ENCODE measurements around the gene U2AF2.

U2AF2 gene

GRCh38 chr19:55633861-55634260, 21.0 kb upstream of the U2AF2 start:
- no peak overlapping the region for H3K27ac Mint-ChIP-seq
- H3K4me1 Mint-ChIP-seq = peaks cover 52% of the 10 kb centered on the region
- H3K27me3 Mint-ChIP-seq (ENCODE audit: low read depth, poor library complexity) = peaks cover 24% of the 10 kb centered on the region
- no peak overlapping the region for H3K4me3 Mint-ChIP-seq
- no peak for TF ChIP-seq CTCF (IDR thresholded peaks at IDR 0.05)
- H3K9me3 Mint-ChIP-seq = no peaks in the 10 kb centered on the region
- H3K36me3 Mint-ChIP-seq (ENCODE audit: low read depth) = peaks cover 10% of the 10 kb centered on the region
- no peak for DNase-seq

GRCh38 chr19:55635334-55635717, 19.5 kb upstream of the U2AF2 start:
- Mint-ChIP-seq H3K4me1 (peaks cover 59% of the 10 kb centered on the region), H3K4me3 (peak overlapping the region; percentile 100), H3K9me3 (no peaks in the 10 kb centered on the region), H3K27me3 (ENCODE audit: low read depth, poor library complexity) (peaks cover 16% of the 10 kb centered on the region), H3K27ac (peak overlapping the region; percentile 100), H3K36me3 (ENCODE audit: low read depth) (peaks cover 13% of the 10 kb centered on the region)
- DNase-seq = no peak
- no peak for TF ChIP-seq CTCF (IDR thresholded peaks at IDR 0.05)

GRCh38 chr19:55635856-55636440, 18.9 kb upstream of the U2AF2 start:
- H3K4me3 Mint-ChIP-seq = peak overlapping the region; percentile 100

GRCh38 chr19:55636723-55637122, 18.1 kb upstream of the U2AF2 start:
- H3K4me1 Mint-ChIP-seq = peaks cover 66% of the 10 kb centered on the region
- no peaks in the 10 kb centered on the region for H3K9me3 Mint-ChIP-seq
- H3K36me3 Mint-ChIP-seq (ENCODE audit: low read depth) = peaks cover 13% of the 10 kb centered on the region
- H3K27me3 Mint-ChIP-seq (ENCODE audit: low read depth, poor library complexity) = peaks cover 9% of the 10 kb centered on the region
- TF ChIP-seq CTCF (IDR thresholded peaks at IDR 0.05) = no peak
- DNase-seq = no peak
- peak overlapping the region; percentile 100 for H3K4me3 Mint-ChIP-seq
- peak overlapping the region; percentile 55 for H3K27ac Mint-ChIP-seq

More at GRCh38 chr19:55635856-55636440, 18.9 kb upstream of the U2AF2 start:
- no peak for DNase-seq
- Mint-ChIP-seq H3K9me3 (no peaks in the 10 kb centered on the region), H3K27me3 (ENCODE audit: low read depth, poor library complexity) (peaks cover 13% of the 10 kb centered on the region), H3K4me1 (peaks cover 62% of the 10 kb centered on the region), H3K27ac (peak overlapping the region; percentile 100), H3K36me3 (ENCODE audit: low read depth) (peaks cover 13% of the 10 kb centered on the region)
- no peak for TF ChIP-seq CTCF (IDR thresholded peaks at IDR 0.05)

- H3K27ac Mint-ChIP-seq = peak overlapping the region; percentile 55
- H3K36me3 Mint-ChIP-seq (ENCODE audit: low read depth) = peaks cover 13% of the 10 kb centered on the region
- peaks cover 67% of the 10 kb centered on the region for H3K4me1 Mint-ChIP-seq
- peak overlapping the region; percentile 47 for H3K4me3 Mint-ChIP-seq
- peaks cover 9% of the 10 kb centered on the region for H3K27me3 Mint-ChIP-seq (ENCODE audit: low read depth, poor library complexity)
- TF ChIP-seq CTCF (IDR thresholded peaks at IDR 0.05) = no peak
- no peaks in the 10 kb centered on the region for H3K9me3 Mint-ChIP-seq
- no peak for DNase-seq
Measured at GRCh38 chr19:55637534-55637933, 17.3 kb upstream of the U2AF2 start.

GRCh38 chr19:55638864-55639359, 15.9 kb upstream of the U2AF2 start:
- TF ChIP-seq CTCF (IDR thresholded peaks at IDR 0.05) = peak; percentile 24
- H3K4me3 Mint-ChIP-seq = peak overlapping the region; percentile 64
- peaks cover 74% of the 10 kb centered on the region for H3K4me1 Mint-ChIP-seq
- no peak for DNase-seq
- H3K9me3 Mint-ChIP-seq = no peaks in the 10 kb centered on the region
- peaks cover 13% of the 10 kb centered on the region for H3K36me3 Mint-ChIP-seq (ENCODE audit: low read depth)
- H3K27me3 Mint-ChIP-seq (ENCODE audit: low read depth, poor library complexity) = peaks cover 5% of the 10 kb centered on the region
- H3K27ac Mint-ChIP-seq = no peak overlapping the region

Measured in nephron progenitor cell (in vitro differentiated cells).